Lung (tissue), 12 donors: Measurements from ENCODE around the gene LHPP. TPM values are rescaled to one million over a fixed set of nuclear protein-coding genes. Genes with fewer than 3 reads are reported as not detected.

Source experiments
- ATAC-seq: fragments of 200-7000 bp; cut with Tn5 transposase; one replicate; pipeline ENCODE4 v1.9.1; 2020; ENCODE audit warnings: moderate number of reproducible peaks; ENCODE audit not compliant: insufficient read depth, low FRiP score
- DNase-seq, 3 donors: peaks; one replicate each; pipeline ENCODE4 v3.0.0-alpha.2; 2013 to 2017
- H3K27ac ChIP-seq, 2 donors: one replicate each; pipeline ENCODE4 v1.5.1; 2013; ENCODE audit warnings: mild to moderate bottlenecking in 2 of 2, moderate library complexity in 2 of 2, control low read depth in 1 of 2, inconsistent platforms in 1 of 2, low read depth in 1 of 2, low read length in 1 of 2
- H3K27me3 ChIP-seq, 3 donors: one replicate each; pipeline ENCODE4 v1.5.1; 2013; ENCODE audit warnings: low read length in 2 of 3; ENCODE audit not compliant: control insufficient read depth in 3 of 3, insufficient read depth in 3 of 3
- H3K36me3 ChIP-seq, 4 donors: one replicate each; pipeline ENCODE4 v1.5.1; 2013; ENCODE audit warnings: low read length in 4 of 4, mild to moderate bottlenecking in 1 of 4, moderate library complexity in 1 of 4; ENCODE audit not compliant: control insufficient read depth in 4 of 4, insufficient read depth in 4 of 4
- H3K4me1 ChIP-seq, 5 donors: one replicate each; pipeline ENCODE4 v1.5.1; 2013; ENCODE audit warnings: low read length in 5 of 5, mild to moderate bottlenecking in 2 of 5, moderate library complexity in 1 of 5; ENCODE audit not compliant: control insufficient read depth in 5 of 5, insufficient read depth in 5 of 5
- H3K4me3 ChIP-seq: one replicate; pipeline ENCODE4 v1.5.1; 2013; ENCODE audit warnings: mild to moderate bottlenecking, control low read depth, moderate library complexity
- H3K9ac ChIP-seq, 2 donors: one replicate each; pipeline ENCODE4 v1.5.1; 2013; ENCODE audit warnings: low read length in 2 of 2, control low read depth in 1 of 2; ENCODE audit not compliant: insufficient read depth in 1 of 2
- H3K9me3 ChIP-seq, 4 donors: one replicate each; pipeline ENCODE4 v1.5.1; 2013; ENCODE audit warnings: low read length in 3 of 4, mild to moderate bottlenecking in 1 of 4, moderate library complexity in 1 of 4; ENCODE audit not compliant: control insufficient read depth in 4 of 4, insufficient read depth in 3 of 4
- CTCF ChIP-seq: IDR thresholded peaks from 2 replicates; pipeline ENCODE4 v1.5.1; 2012; ENCODE audit warnings: mild to moderate bottlenecking; ENCODE audit errors: control extremely low read depth, extremely low read depth
- WGBS, 2 donors: extraction: QIAGEN DNeasy Blood & Tissue Kit; methylation state at CpG; one replicate each; pipeline ENCODE4 v1.1.7; 2013; 5-methylcytosine and 5-hydroxymethylcytosine counted together
- polyA plus RNA-seq, 2 donors: library from polyadenylated mRNA; stranded (reverse); fragments of 200-250 nt; gene quantifications; one replicate each; pipeline ENCODE4 v1.2.1, GENCODE V29; 2013
- total RNA-seq, 2 donors: library from RNA; depleted of rRNA in 1 of 2; stranded (reverse); fragments of >200 nt in 1 of 2; gene quantifications; one replicate each; pipeline ENCODE4 v1.2.1, GENCODE V29; 2014 to 2021
- donor health status: control.
- donor health status: control.
- donor health status: Bipolar disorder and iron deficiency.
- donor health status: healthy.
- donor health status: DM: yes; HTN: yes; CAD: no.

The LHPP gene
- total and polyA plus RNA-seq, 4 donors, result 7.1 to 18.6 (median 14.8) TPM

GRCh38 chr10:124637746-124638145 lies 176.1 kb downstream of the LHPP start:
- DNase-seq (no peak), ATAC-seq (no peak)
- H3K4me1 ChIP-seq, result peaks cover 18 to 37% (median 28%) of the 10 kb centered on the region in 5 donors
- peaks cover 0 to 3% (median 1%) of the 10 kb centered on the region in 4 donors for H3K36me3 ChIP-seq
- H3K27ac ChIP-seq, result no peak overlapping the region
- 97 to 99% methylated on average over 8 of the region's 8 CpGs for WGBS, 2 donors
- H3K4me3 ChIP-seq, result no peak overlapping the region
- no peaks in the 10 kb centered on the region for H3K9me3 ChIP-seq
- H3K9ac ChIP-seq, result no peak overlapping the region
- H3K27me3 ChIP-seq, result no peaks in the 10 kb centered on the region
- no peak for TF ChIP-seq CTCF

- DNase-seq (no peak), ATAC-seq (no peak)
- Histone ChIP-seq H3K36me3 (peaks cover 0 to 3% (median 1%) of the 10 kb centered on the region in 4 donors), H3K27me3 (no peaks in the 10 kb centered on the region), H3K27ac (peak overlapping the region in 1 of 2 donors; percentile 22), H3K9me3 (no peaks in the 10 kb centered on the region), H3K9ac (no peak overlapping the region), H3K4me1 (peaks cover 11 to 44% (median 23%) of the 10 kb centered on the region in 5 donors), H3K4me3 (no peak overlapping the region)
- TF ChIP-seq CTCF, result no peak
- WGBS, 2 donors, result 81 to 93% methylated on average over 6 of the region's 6 CpGs
These were observed 177.6 kb downstream of the LHPP start for GRCh38 chr10:124639206-124639605.

GRCh38 chr10:124639646-124640045 lies 178.0 kb downstream of the LHPP start:
- Histone ChIP-seq H3K27me3 (no peaks in the 10 kb centered on the region), H3K9me3 (no peaks in the 10 kb centered on the region), H3K4me3 (no peak overlapping the region), H3K27ac (no peak overlapping the region), H3K4me1 (peaks cover 11 to 48% (median 23%) of the 10 kb centered on the region in 5 donors), H3K36me3 (peaks cover 0 to 3% (median 1%) of the 10 kb centered on the region in 4 donors), H3K9ac (no peak overlapping the region)
- no peak for TF ChIP-seq CTCF
- no peak for DNase-seq
- no peak for ATAC-seq
- WGBS, 2 donors, result 96 to 98% methylated on average over 6 of the region's 6 CpGs

- Histone ChIP-seq H3K27me3 (no peaks in the 10 kb centered on the region), H3K9ac (no peak overlapping the region), H3K36me3 (peaks cover 0 to 3% (median 1%) of the 10 kb centered on the region in 4 donors), H3K4me3 (no peak overlapping the region), H3K27ac (peak overlapping the region in 1 of 2 donors; percentile 87), H3K4me1 (peaks cover 11 to 52% (median 23%) of the 10 kb centered on the region in 5 donors), H3K9me3 (no peaks in the 10 kb centered on the region)
- DNase-seq, result no peak
- 92 to 95% methylated on average over 7 of the region's 7 CpGs for WGBS, 2 donors
- no peak for TF ChIP-seq CTCF
- no peak for ATAC-seq
These were observed 178.4 kb downstream of the LHPP start for GRCh38 chr10:124640056-124640455.
